Measurements from ENCODE around the gene NRN1.

GRCh38 chr6:5989141-5989723, 17.5 kb downstream of the NRN1 start:
- TF ChIP-seq CTCF (IDR thresholded peaks at IDR 0.05) (no peak), POLR2A (IDR thresholded peaks at IDR 0.05) (no peak)
